ENCODE data around the gene CDC14A.

The CDC14A gene

GRCh38 chr1:100304921-100305320 is 47.4 kb upstream of the CDC14A start:
- TF ChIP-seq SPI1 (IDR thresholded peaks at IDR 0.05; ENCODE audit: borderline replicate concordance, low read depth) = no peak
- no peak for TF ChIP-seq REST (IDR thresholded peaks at IDR 0.05; ENCODE audit: insufficient replicate concordance, low read depth)
- TF ChIP-seq CTCF (IDR thresholded peaks at IDR 0.05; ENCODE audit: insufficient read depth, low read length) = no peak
- no peak for DNase-seq (ENCODE audit: low read depth in 1 of 2, low spot score in 1 of 2)
- Histone ChIP-seq H3K27ac (replicated peaks) (no peak overlapping the region), H3K27me3 (ENCODE audit: insufficient read depth, poor library complexity, severe bottlenecking) (no peaks in the 10 kb centered on the region), H3K4me3 (replicated peaks; ENCODE audit: insufficient read depth, low read length) (no peak overlapping the region)

- Histone ChIP-seq H3K27me3 (ENCODE audit: insufficient read depth, poor library complexity, severe bottlenecking) (no peaks in the 10 kb centered on the region), H3K4me3 (replicated peaks; ENCODE audit: insufficient read depth, low read length) (no peak overlapping the region), H3K27ac (replicated peaks) (no peak overlapping the region)
- TF ChIP-seq SPI1 (IDR thresholded peaks at IDR 0.05; ENCODE audit: borderline replicate concordance, low read depth) (no peak), CTCF (IDR thresholded peaks at IDR 0.05; ENCODE audit: insufficient read depth, low read length) (no peak), REST (IDR thresholded peaks at IDR 0.05; ENCODE audit: insufficient replicate concordance, low read depth) (no peak)
- no peak for DNase-seq (ENCODE audit: low read depth in 1 of 2, low spot score in 1 of 2)
These were observed 46.4 kb upstream of the CDC14A start for GRCh38 chr1:100305954-100306353.

- DNase-seq (ENCODE audit: low read depth in 1 of 2, low spot score in 1 of 2) = no peak
- TF ChIP-seq POLR2AphosphoS5 (IDR thresholded peaks at IDR 0.05; ENCODE audit: low read depth) (no peak), GABPA (IDR thresholded peaks at IDR 0.05; ENCODE audit: low read depth) (no peak), SPI1 (IDR thresholded peaks at IDR 0.05; ENCODE audit: borderline replicate concordance, low read depth) (no peak), REST (IDR thresholded peaks at IDR 0.05; ENCODE audit: insufficient replicate concordance, low read depth) (no peak), CTCF (IDR thresholded peaks at IDR 0.05; ENCODE audit: insufficient read depth, low read length) (no peak)
- H3K27ac ChIP-seq (replicated peaks) = no peak overlapping the region
- no peaks in the 10 kb centered on the region for H3K27me3 ChIP-seq (ENCODE audit: insufficient read depth, poor library complexity, severe bottlenecking)
- no peak overlapping the region for H3K4me3 ChIP-seq (replicated peaks; ENCODE audit: insufficient read depth, low read length)
These were observed 45.5 kb upstream of the CDC14A start for GRCh38 chr1:100306735-100307313.
